Measurements from ENCODE around the gene KCNAB1.

DNA sequence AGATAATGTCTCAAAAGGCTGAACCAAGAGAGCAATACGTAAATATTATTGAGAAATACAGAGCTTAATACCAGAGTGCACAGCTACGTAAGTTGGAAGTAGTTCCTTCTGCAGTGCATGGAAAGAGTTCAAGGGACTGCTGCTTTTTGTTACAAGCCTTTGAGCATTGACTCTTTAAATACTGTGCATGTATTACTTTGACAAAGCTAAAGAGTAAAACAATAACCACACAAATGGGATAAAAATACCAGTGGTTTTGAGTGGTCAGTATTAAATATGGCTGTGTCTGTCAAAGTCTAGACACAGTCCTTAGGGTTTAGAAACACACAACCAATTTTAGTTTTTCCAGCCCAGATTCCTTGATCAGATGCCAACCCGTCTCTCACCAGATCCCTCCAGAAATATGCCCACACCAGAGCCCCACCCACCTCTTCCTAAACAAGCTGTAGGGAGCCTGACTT, 372.5 kb downstream of the KCNAB1 start:
- TF ChIP-seq GLIS3 (CRISPR knock-in tag; IDR thresholded peaks at IDR 0.05) (no peak), OSR1 (CRISPR knock-in tag; IDR thresholded peaks at IDR 0.05) (no peak), BACH2 (CRISPR knock-in tag; IDR thresholded peaks at IDR 0.05; ENCODE audit: borderline replicate concordance) (no peak), ZNF70 (CRISPR knock-in tag; IDR thresholded peaks at IDR 0.05) (no peak), SNAI2 (CRISPR knock-in tag; IDR thresholded peaks at IDR 0.05) (no peak), ZNF8 (CRISPR knock-in tag; IDR thresholded peaks at IDR 0.05) (no peak), ZFP3 (CRISPR knock-in tag; IDR thresholded peaks at IDR 0.05) (no peak), CSDC2 (CRISPR knock-in tag; IDR thresholded peaks at IDR 0.05) (no peak), TOX (CRISPR knock-in tag; IDR thresholded peaks at IDR 0.05; ENCODE audit: borderline replicate concordance) (no peak)
- TF ChIP-seq, protein P1, sequence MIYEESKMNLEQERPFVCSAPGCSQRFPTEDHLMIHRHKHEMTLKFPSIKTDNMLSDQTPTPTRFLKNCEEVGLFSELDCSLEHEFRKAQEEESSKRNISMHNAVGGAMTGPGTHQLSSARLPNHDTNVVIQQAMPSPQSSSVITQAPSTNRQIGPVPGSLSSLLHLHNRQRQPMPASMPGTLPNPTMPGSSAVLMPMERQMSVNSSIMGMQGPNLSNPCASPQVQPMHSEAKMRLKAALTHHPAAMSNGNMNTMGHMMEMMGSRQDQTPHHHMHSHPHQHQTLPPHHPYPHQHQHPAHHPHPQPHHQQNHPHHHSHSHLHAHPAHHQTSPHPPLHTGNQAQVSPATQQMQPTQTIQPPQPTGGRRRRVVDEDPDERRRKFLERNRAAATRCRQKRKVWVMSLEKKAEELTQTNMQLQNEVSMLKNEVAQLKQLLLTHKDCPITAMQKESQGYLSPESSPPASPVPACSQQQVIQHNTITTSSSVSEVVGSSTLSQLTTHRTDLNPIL (CRISPR knock-in tag; IDR thresholded peaks at IDR 0.05; ENCODE audit: low read depth): no peak
